Kidney (tissue), 14 donors: ENCODE data around the gene WWOX. TPM values are rescaled to one million over a fixed set of nuclear protein-coding genes. Genes with fewer than 3 reads are reported as not detected.

Experiments
- DNase-seq, 5 donors: peaks; one replicate each; pipeline ENCODE4 v3.0.0-alpha.2; 2013 to 2020
- FAIRE-seq: peaks from 2 replicates; lab custom pipeline; 2012; peaks lifted over from hg19 to GRCh38; lab: Jason Lieb, UNC
- H3K27ac ChIP-seq, 2 donors: one replicate each; pipeline ENCODE4 v1.7.0; 2013; ENCODE audit warnings: low read depth in 2 of 2, low read length in 2 of 2, inconsistent platforms in 1 of 2
- H3K27me3 ChIP-seq: one replicate; pipeline ENCODE4 v1.7.1; 2013; ENCODE audit warnings: low read length, inconsistent platforms; ENCODE audit not compliant: control insufficient read depth, insufficient read depth
- H3K36me3 ChIP-seq, 3 donors: one replicate each; pipeline versions ENCODE4 v1.7.0 to v1.7.1; 2013; ENCODE audit warnings: low read length in 3 of 3, control low read depth in 1 of 3, inconsistent platforms in 1 of 3; ENCODE audit not compliant: insufficient read depth in 3 of 3, control insufficient read depth in 2 of 3
- H3K4me1 ChIP-seq, 3 donors: one replicate each; pipeline versions ENCODE4 v1.7.0 to v1.7.1; 2013; ENCODE audit warnings: low read length in 3 of 3, inconsistent platforms in 1 of 3, low read depth in 1 of 3; ENCODE audit not compliant: control insufficient read depth in 2 of 3, insufficient read depth in 2 of 3
- H3K4me3 ChIP-seq, 3 donors: one replicate each; pipeline versions ENCODE4 v1.7.0 to v1.8.1; 2013; ENCODE audit warnings: low read length in 3 of 3, control low read depth in 1 of 3, inconsistent platforms in 1 of 3
- H3K9ac ChIP-seq, 3 donors: one replicate each; pipeline versions ENCODE4 v1.7.0 to v1.7.1; 2013; ENCODE audit warnings: low read length in 3 of 3, control low read depth in 1 of 3, inconsistent platforms in 1 of 3
- H3K9me3 ChIP-seq, 3 donors: one replicate each; pipeline versions ENCODE4 v1.7.0 to v1.7.1; 2013; ENCODE audit warnings: low read length in 3 of 3, control low read depth in 1 of 3, inconsistent platforms in 1 of 3; ENCODE audit not compliant: control insufficient read depth in 2 of 3, insufficient read depth in 1 of 3
- CTCF ChIP-seq: IDR thresholded peaks from 3 replicates; pipeline ENCODE4 v1.5.1; 2012; ENCODE audit warnings: mild to moderate bottlenecking, moderate library complexity, borderline replicate concordance; ENCODE audit not compliant: insufficient read depth; ENCODE audit errors: extremely low read depth
- intact Hi-C: fragments of 100-400 bp; cut with DNase I; formaldehyde crosslinking; loops from one replicate; pipeline ENCODE4 v1.11.1; 2022
- polyA plus RNA-seq: library from polyadenylated mRNA; stranded (reverse); fragments of 350-450 nt; fragmentation: Illumina TruSeq; extraction: RNeasy Lipid Tissue Mini Kit (QIAGEN cat#74804); gene quantifications from one replicate; pipeline ENCODE4 v1.2.3, GENCODE V29; 2014; ENCODE audit warnings: low read depth, low replicate concordance; ENCODE audit not compliant: insufficient read depth
- total RNA-seq: library from RNA; stranded (reverse); fragmentation: NEBNext Ultra II Directional; extraction: Animal tissue kit (Norgen Biotek cat#: 25700); gene quantifications from one replicate; pipeline ENCODE4 v1.2.1, GENCODE V29; 2021
- donor health status: control.
- donor health status: control.
- donor health status: control.
- donor health status: control.
- donor health status: control.
- donor health status: DM: yes; HTN: yes; CAD: no.
- donor health status: Normal renal cell carcinoma (clear cell type).

Gene WWOX
- total and polyA plus RNA-seq, 2 donors from 2014 or later, result 22.5 to 30.3 TPM

- FAIRE-seq, result no peak
- peaks cover 0 to 1% (median 0%) of the 10 kb centered on the region in 3 donors for H3K4me1 ChIP-seq
These were observed 395.2 kb downstream of the WWOX start for GRCh38 chr16:78494674-78495073.

GRCh38 chr16:78496189-78496588 lies 396.7 kb downstream of the WWOX start:
- no peak for DNase-seq
- no peak for FAIRE-seq
- Histone ChIP-seq H3K27me3 (no peaks in the 10 kb centered on the region), H3K4me1 (peaks cover 0 to 6% (median 0%) of the 10 kb centered on the region in 3 donors), H3K9me3 (no peaks in the 10 kb centered on the region), H3K9ac (no peak overlapping the region), H3K4me3 (no peak overlapping the region), H3K36me3 (no peaks in the 10 kb centered on the region), H3K27ac (no peak overlapping the region)
- no peak for TF ChIP-seq CTCF
- intact Hi-C loops, result no loop called here

More at GRCh38 chr16:78494674-78495073, 395.2 kb downstream of the WWOX start:
- H3K9me3 ChIP-seq, result no peaks in the 10 kb centered on the region
- H3K4me3 ChIP-seq, result no peak overlapping the region
- no peak for TF ChIP-seq CTCF
- no peaks in the 10 kb centered on the region for H3K27me3 ChIP-seq
- H3K36me3 ChIP-seq, result no peaks in the 10 kb centered on the region
- no peak for DNase-seq
- no peak overlapping the region for H3K9ac ChIP-seq
- no peak overlapping the region for H3K27ac ChIP-seq
- intact Hi-C loops, result no loop called here

GRCh38 chr16:78499399-78499798 lies 399.9 kb downstream of the WWOX start:
- Histone ChIP-seq H3K27ac (no peak overlapping the region), H3K9ac (no peak overlapping the region), H3K27me3 (no peaks in the 10 kb centered on the region), H3K36me3 (no peaks in the 10 kb centered on the region), H3K4me1 (peaks cover 2 to 15% (median 4%) of the 10 kb centered on the region in 3 donors), H3K4me3 (no peak overlapping the region), H3K9me3 (no peaks in the 10 kb centered on the region)
- no peak for FAIRE-seq
- no peak for DNase-seq
- no peak for TF ChIP-seq CTCF
- intact Hi-C loops, result no loop called here
